Tibial nerve (tissue), 3 donors: ENCODE results near the gene PNPO.

Experiments used
- CTCF ChIP-seq, 5 experiments: fragments of 200-600 bp in 3 of 5; fragments of 450-650 bp in 2 of 5; sonication (generic) in 3 of 5; IDR thresholded peaks; one replicate each; pipeline ENCODE4 v1.5.1; 2016 to 2019; ENCODE audit warnings: antibody characterized with exemption in 5 of 5, mild to moderate bottlenecking in 3 of 5, moderate library complexity in 2 of 5
- POLR2A ChIP-seq, 2 donors: fragments of 450-650 bp; IDR thresholded peaks; one replicate each; pipeline ENCODE4 v1.6.1; 2017; ENCODE audit warnings: antibody characterized with exemption in 2 of 2, mild to moderate bottlenecking in 2 of 2, moderate library complexity in 2 of 2

- no peak for TF ChIP-seq CTCF (IDR thresholded peaks at IDR 0.05)
- TF ChIP-seq POLR2A (IDR thresholded peaks at IDR 0.05), result no peak
Observed at GRCh38 chr17:47969930-47970724, 28.8 kb downstream of the PNPO start.
